Naive thymus-derived CD4-positive, alpha-beta T cell (primary cell): ENCODE results near the gene STK17A. TPM values are rescaled to one million over a fixed set of nuclear protein-coding genes. Genes with fewer than 3 reads are reported as not detected.

ENCODE experiments used
- ATAC-seq: fragments of 150-1000 bp; cut with Tn5 transposase; 2 replicates; pipeline ENCODE4 v1.10.0; 2021; ENCODE audit warnings: mild to moderate bottlenecking, moderate library complexity
- CTCF ChIA-PET: fragments of 350-600 bp; sonication (Branson Sonifier 250); formaldehyde crosslinking; loops from one replicate; lab custom pipeline; 2021; ENCODE audit warnings: antibody characterized with exemption; lab: Charles Lee
- POLR2A ChIA-PET: fragments of 350-600 bp; sonication (Branson Sonifier 250); formaldehyde crosslinking; loops from one replicate; lab custom pipeline; 2021; ENCODE audit warnings: antibody characterized with exemption, inconsistent platforms; lab: Charles Lee
- DNase-seq, 9 donors: peaks; one replicate each; pipeline versions ENCODE4 v3.0.0 to v3.0.0-alpha.2; 2020 to 2022; ENCODE audit warnings: mixed read lengths in 1 of 9
- H3K27ac ChIP-seq: one replicate; pipeline ENCODE4 v1.7.0; 2013; ENCODE audit warnings: mild to moderate bottlenecking, low read depth, low read length, moderate library complexity
- H3K27me3 ChIP-seq, 2 donors: one replicate each; pipeline ENCODE4 v1.7.0; 2013; ENCODE audit warnings: low read length in 2 of 2, mild to moderate bottlenecking in 2 of 2, moderate library complexity in 2 of 2; ENCODE audit not compliant: control insufficient read depth in 2 of 2, insufficient read depth in 2 of 2
- H3K36me3 ChIP-seq, 3 experiments: 1 replicate in 2 of 3; 2 replicates in 1 of 3; pipeline ENCODE4 v1.7.0; 2013; ENCODE audit warnings: low read length in 3 of 3, mild to moderate bottlenecking in 3 of 3, moderate library complexity in 1 of 3; ENCODE audit not compliant: insufficient read depth in 3 of 3, control insufficient read depth in 2 of 3
- H3K4me1 ChIP-seq, 2 donors: one replicate each; pipeline ENCODE4 v1.7.0; 2013; ENCODE audit warnings: low read length in 2 of 2, mild to moderate bottlenecking in 2 of 2, moderate library complexity in 1 of 2; ENCODE audit not compliant: control insufficient read depth in 2 of 2, insufficient read depth in 2 of 2
- H3K4me3 ChIP-seq: 2 replicates; pipeline ENCODE4 v1.7.0; 2013; ENCODE audit warnings: mild to moderate bottlenecking, low read length
- H3K9me3 ChIP-seq, 3 experiments: 1 replicate in 2 of 3; 2 replicates in 1 of 3; pipeline ENCODE4 v1.7.0; 2013; ENCODE audit warnings: low read length in 3 of 3; ENCODE audit not compliant: control insufficient read depth in 2 of 3
- H3K27ac Mint-ChIP-seq, 9 donors: one replicate each; pipeline ENCODE4 v1.8.0; 2020 to 2022; ENCODE audit warnings: mixed read lengths in 9 of 9, mild to moderate bottlenecking in 8 of 9, moderate library complexity in 5 of 9, inconsistent platforms in 2 of 9
- H3K27me3 Mint-ChIP-seq, 5 donors: one replicate each; pipeline ENCODE4 v1.8.0; 2021 to 2022; ENCODE audit warnings: mixed read lengths in 5 of 5, mild to moderate bottlenecking in 1 of 5
- H3K36me3 Mint-ChIP-seq, 5 donors: one replicate each; pipeline ENCODE4 v1.8.0; 2020 to 2022; ENCODE audit warnings: mixed read lengths in 5 of 5, mild to moderate bottlenecking in 3 of 5, inconsistent platforms in 1 of 5
- H3K4me1 Mint-ChIP-seq, 7 donors: one replicate each; pipeline ENCODE4 v1.8.0; 2020 to 2022; ENCODE audit warnings: mixed read lengths in 7 of 7, mild to moderate bottlenecking in 3 of 7, inconsistent platforms in 1 of 7
- H3K4me3 Mint-ChIP-seq, 10 donors: one replicate each; pipeline ENCODE4 v1.8.0; 2020 to 2022; ENCODE audit warnings: mild to moderate bottlenecking in 10 of 10, mixed read lengths in 10 of 10, moderate library complexity in 6 of 10, inconsistent platforms in 2 of 10
- H3K9me3 Mint-ChIP-seq, 11 donors: one replicate each; pipeline ENCODE4 v1.8.0; 2020 to 2022; ENCODE audit warnings: mixed read lengths in 11 of 11, mild to moderate bottlenecking in 4 of 11, inconsistent platforms in 1 of 11, moderate library complexity in 1 of 11
- intact Hi-C, 2 donors: fragments of 100-400 bp; cut with micrococcal nuclease; formaldehyde crosslinking; loops; one replicate each; pipeline ENCODE4 v1.15.1; 2023
- polyA plus RNA-seq, 2 donors: library from polyadenylated mRNA; unstranded; fragments of 300-500 nt; fragmentation: Illumina TruSeq; gene quantifications; one replicate each; pipeline ENCODE4 v1.2.3, GENCODE V29; 2021
- total RNA-seq, 6 experiments: library from RNA in 5 of 6; stranded (reverse) in 5 of 6; gene quantifications; 1 replicate in 5 of 6; 2 replicates in 1 of 6; pipeline ENCODE4 v1.2.3 and lab custom pipeline; 2021 to 2026

STK17A gene
- total and polyA plus RNA-seq, 7 experiments from 2014 or later = 71.3 to 292 (median 123) TPM

DNA sequence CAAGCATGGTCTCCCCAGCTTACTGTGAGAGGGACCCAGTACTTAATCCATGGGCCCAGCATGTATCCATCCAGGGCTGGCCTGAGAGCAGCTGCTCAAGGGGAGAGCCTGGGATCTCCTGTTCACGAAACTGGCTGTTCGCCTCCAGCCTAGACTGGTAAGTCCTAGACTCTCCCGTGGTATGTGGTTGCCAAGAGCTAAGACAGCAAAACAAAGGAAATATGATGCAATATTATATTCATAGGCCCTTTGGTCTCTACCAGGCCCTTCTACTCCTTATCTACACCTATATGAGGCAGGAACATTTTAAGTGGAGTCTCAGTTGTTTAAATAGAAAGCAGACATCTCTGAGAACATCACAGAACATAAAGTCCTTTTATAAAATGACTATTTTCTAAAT lies 28.9 kb upstream of the STK17A start:
- peak overlapping the region; percentile 7 to 90 (median 53) for H3K27ac Mint-ChIP-seq

DNA sequence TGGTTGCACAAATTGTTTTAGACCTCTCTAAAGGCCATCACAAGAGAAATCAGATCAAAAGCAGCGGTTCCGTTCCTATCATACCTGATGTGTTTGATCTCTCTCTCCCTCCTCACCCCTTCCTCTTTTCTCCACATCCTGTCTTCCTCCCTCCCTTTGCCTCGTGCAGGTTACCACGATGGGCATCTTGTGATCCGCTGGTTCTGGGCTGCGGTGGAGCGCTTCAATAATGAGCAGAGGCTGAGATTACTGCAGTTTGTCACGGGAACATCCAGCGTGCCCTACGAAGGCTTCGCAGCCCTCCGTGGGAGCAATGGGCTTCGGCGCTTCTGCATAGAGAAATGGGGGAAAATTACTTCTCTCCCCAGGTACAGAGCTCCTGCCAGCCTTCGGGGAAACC lies 28.5 kb upstream of the STK17A start:
- ATAC-seq (peak; percentile 70), DNase-seq (peak in 6 of 9 donors; percentile 15 to 58 (median 38))
- Histone ChIP-seq H3K4me3 (no peak overlapping the region), H3K27me3 (no peaks in the 10 kb centered on the region), H3K36me3 (no peaks in the 10 kb centered on the region), H3K4me1 (peaks cover 0 to 28% of the 10 kb centered on the region in 2 donors), H3K27ac (no peak overlapping the region), H3K9me3 (no peaks in the 10 kb centered on the region)
- ChIA-PET POLR2A (no interaction called here), CTCF (no interaction called here)
- intact Hi-C loops = no loop called here
- H3K9me3 Mint-ChIP-seq = peaks cover 0 to 5% (median 0%) of the 10 kb centered on the region in 11 donors
- H3K4me3 Mint-ChIP-seq = peak overlapping the region; percentile 8 to 86 (median 68)
- H3K36me3 Mint-ChIP-seq = peaks cover 0 to 3% (median 0%) of the 10 kb centered on the region in 5 donors
- peak overlapping the region in 5 of 9 donors; percentile 19 to 90 (median 52) for H3K27ac Mint-ChIP-seq
- H3K27me3 Mint-ChIP-seq = peaks cover 0 to 9% (median 0%) of the 10 kb centered on the region in 5 donors
- peaks cover 20 to 57% (median 44%) of the 10 kb centered on the region in 7 donors for H3K4me1 Mint-ChIP-seq

More for the DNA sequence above, 28.9 kb upstream of the STK17A start:
- peak; percentile 78 for ATAC-seq
- Mint-ChIP-seq H3K36me3 (peaks cover 0 to 3% (median 0%) of the 10 kb centered on the region in 5 donors), H3K4me1 (peaks cover 20 to 57% (median 44%) of the 10 kb centered on the region in 7 donors), H3K4me3 (peak overlapping the region; percentile 34 to 86 (median 68)), H3K9me3 (peaks cover 0 to 5% (median 0%) of the 10 kb centered on the region in 11 donors), H3K27me3 (peaks cover 0 to 10% (median 0%) of the 10 kb centered on the region in 5 donors)
- no peak overlapping the region for H3K4me3 ChIP-seq
- ChIA-PET CTCF (interaction anchor here (0.7 kb wide), 1 partner anchor 95 kb away, joined by 3 read pairs; no protein-coding TSS in a partner anchor), POLR2A (no interaction called here)
- H3K36me3 ChIP-seq = no peaks in the 10 kb centered on the region
- peak overlapping the region; percentile 22 for H3K27ac ChIP-seq
- intact Hi-C loops = no loop called here
- H3K27me3 ChIP-seq = no peaks in the 10 kb centered on the region
- DNase-seq = peak in 7 of 9 donors; percentile 12 to 37 (median 21)
- peaks cover 0 to 28% of the 10 kb centered on the region in 2 donors for H3K4me1 ChIP-seq
- H3K9me3 ChIP-seq = no peaks in the 10 kb centered on the region

DNA sequence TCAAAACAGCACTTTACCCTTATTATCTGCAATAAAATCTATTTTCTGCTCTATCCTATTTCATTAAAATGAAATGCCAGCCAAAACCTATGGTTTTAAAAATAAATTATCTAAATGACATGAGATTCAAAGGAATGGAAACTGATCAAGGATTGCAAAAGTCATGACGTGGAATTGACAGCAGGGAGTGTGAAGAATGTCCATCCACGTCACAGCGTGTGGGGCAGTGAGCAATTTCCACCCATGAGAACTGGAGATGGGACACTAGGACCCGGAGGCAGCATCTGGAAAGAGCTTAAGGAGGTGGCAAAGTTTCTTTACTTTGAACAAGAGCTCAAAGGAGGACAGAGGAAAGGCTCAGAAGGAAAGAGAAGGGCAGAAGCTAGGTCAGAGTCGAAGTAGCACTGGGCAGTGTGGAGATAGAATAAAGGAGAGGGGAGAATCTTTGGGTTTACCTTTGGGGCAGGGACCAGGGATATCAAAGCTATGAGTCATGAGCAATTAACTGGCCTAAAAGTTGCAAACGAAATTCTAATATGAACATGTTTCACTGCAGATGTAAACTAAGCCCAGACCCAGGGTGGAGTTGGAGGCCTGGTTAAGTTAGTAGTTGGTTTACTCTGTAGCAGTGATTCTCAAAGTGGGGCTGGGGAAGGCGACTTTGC lies 24.9 kb upstream of the STK17A start:
- no peaks in the 10 kb centered on the region for H3K9me3 ChIP-seq
- Mint-ChIP-seq H3K4me3 (no peak overlapping the region), H3K4me1 (peaks cover 18 to 45% (median 38%) of the 10 kb centered on the region in 7 donors), H3K27ac (peak overlapping the region in 1 of 9 donors; percentile 34), H3K9me3 (peaks cover 0 to 5% (median 0%) of the 10 kb centered on the region in 11 donors), H3K36me3 (peaks cover 0 to 3% (median 0%) of the 10 kb centered on the region in 5 donors), H3K27me3 (peaks cover 3 to 19% (median 5%) of the 10 kb centered on the region in 5 donors)
- ChIA-PET CTCF (no interaction called here), POLR2A (no interaction called here)
- no peak for DNase-seq
- no peak overlapping the region for H3K27ac ChIP-seq
- ATAC-seq = no peak
- H3K4me1 ChIP-seq = peaks cover 0 to 23% of the 10 kb centered on the region in 2 donors
- no peaks in the 10 kb centered on the region for H3K27me3 ChIP-seq
- intact Hi-C loops = no loop called here
- no peaks in the 10 kb centered on the region for H3K36me3 ChIP-seq
- H3K4me3 ChIP-seq = no peak overlapping the region

- no peaks in the 10 kb centered on the region for H3K36me3 ChIP-seq
- no peaks in the 10 kb centered on the region for H3K9me3 ChIP-seq
- H3K27ac ChIP-seq = no peak overlapping the region
- no peak overlapping the region for H3K4me3 Mint-ChIP-seq
- DNase-seq (no peak), ATAC-seq (no peak)
- no peak overlapping the region for H3K27ac Mint-ChIP-seq
- H3K4me3 ChIP-seq = no peak overlapping the region
- peaks cover 3 to 26% (median 8%) of the 10 kb centered on the region in 5 donors for H3K27me3 Mint-ChIP-seq
- POLR2A ChIA-PET = no interaction called here
- peaks cover 8 to 31% (median 24%) of the 10 kb centered on the region in 7 donors for H3K4me1 Mint-ChIP-seq
- peaks cover 0 to 9% of the 10 kb centered on the region in 2 donors for H3K4me1 ChIP-seq
- intact Hi-C loops = no loop called here
- no peaks in the 10 kb centered on the region for H3K27me3 ChIP-seq
- peaks cover 0 to 3% (median 0%) of the 10 kb centered on the region in 5 donors for H3K36me3 Mint-ChIP-seq
- H3K9me3 Mint-ChIP-seq = peaks cover 0 to 5% (median 0%) of the 10 kb centered on the region in 11 donors
- CTCF ChIA-PET = interaction anchor here (0.8 kb wide), 1 partner anchor 681 kb away, joined by 3 read pairs; no protein-coding TSS in a partner anchor
These were observed 23.6 kb upstream of the STK17A start for GRCh38 chr7:43559171-43559945.

DNA sequence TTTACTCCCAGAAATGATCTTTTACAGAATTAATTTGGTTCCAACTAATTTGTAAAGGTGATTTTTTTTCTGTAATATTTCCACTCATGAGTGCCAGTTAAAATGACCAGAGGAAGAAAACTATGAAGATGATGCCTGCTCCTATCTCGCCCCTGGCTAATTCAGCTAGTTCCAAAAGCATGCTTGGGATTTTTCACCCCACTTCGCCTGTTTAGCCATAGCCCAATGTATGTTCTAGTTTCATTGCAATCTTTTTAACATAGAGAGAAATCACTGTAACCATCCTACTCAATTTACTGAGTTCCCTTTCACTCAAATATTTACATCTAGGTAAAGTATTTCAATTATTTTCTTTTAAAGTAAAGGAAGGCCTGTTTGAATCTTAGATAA lies 23.0 kb upstream of the STK17A start:
- ChIA-PET POLR2A (no interaction called here), CTCF (no interaction called here)
- Mint-ChIP-seq H3K36me3 (peaks cover 0 to 3% (median 0%) of the 10 kb centered on the region in 5 donors), H3K27ac (no peak overlapping the region), H3K4me1 (peaks cover 2 to 25% (median 18%) of the 10 kb centered on the region in 7 donors), H3K27me3 (peaks cover 3 to 28% (median 8%) of the 10 kb centered on the region in 5 donors), H3K4me3 (no peak overlapping the region), H3K9me3 (peaks cover 0 to 5% (median 0%) of the 10 kb centered on the region in 11 donors)
- H3K4me1 ChIP-seq = peaks cover 0 to 3% of the 10 kb centered on the region in 2 donors
- ATAC-seq (no peak), DNase-seq (no peak)
- H3K27ac ChIP-seq = no peak overlapping the region
- H3K9me3 ChIP-seq = no peaks in the 10 kb centered on the region
- no peaks in the 10 kb centered on the region for H3K27me3 ChIP-seq
- intact Hi-C loops = no loop called here
- H3K36me3 ChIP-seq = no peaks in the 10 kb centered on the region
- H3K4me3 ChIP-seq = no peak overlapping the region

- H3K4me3 Mint-ChIP-seq = no peak overlapping the region
- no peak for ATAC-seq
- no peaks in the 10 kb centered on the region for H3K4me1 ChIP-seq
- H3K27me3 ChIP-seq = no peaks in the 10 kb centered on the region
- no peak overlapping the region for H3K4me3 ChIP-seq
- H3K9me3 ChIP-seq = no peaks in the 10 kb centered on the region
- intact Hi-C loops = no loop called here
- DNase-seq = no peak
- no peaks in the 10 kb centered on the region for H3K36me3 ChIP-seq
- ChIA-PET POLR2A (no interaction called here), CTCF (no interaction called here)
- peaks cover 0 to 2% (median 0%) of the 10 kb centered on the region in 5 donors for H3K36me3 Mint-ChIP-seq
- H3K27ac Mint-ChIP-seq = peak overlapping the region in 1 of 9 donors; percentile 23
- peaks cover 0 to 18% (median 9%) of the 10 kb centered on the region in 7 donors for H3K4me1 Mint-ChIP-seq
- peaks cover 0 to 5% (median 0%) of the 10 kb centered on the region in 11 donors for H3K9me3 Mint-ChIP-seq
- H3K27me3 Mint-ChIP-seq = peaks cover 3 to 33% (median 8%) of the 10 kb centered on the region in 5 donors
- H3K27ac ChIP-seq = no peak overlapping the region
These were observed 22.1 kb upstream of the STK17A start for GRCh38 chr7:43560742-43561330.
